HG02642 (cell line): Measurements from ENCODE around the gene DHX36.
A peak's percentile ranks its signal among the peaks of the same experiment; 100 is the strongest.

Experiments
- ATAC-seq: cut with Tn5 transposase; IDR thresholded peaks from one replicate; pipeline ENCODE4 v1.9.1; 2021; ENCODE audit warnings: mild to moderate bottlenecking; ENCODE audit not compliant: unreplicated experiment, poor library complexity

DHX36 gene

DNA sequence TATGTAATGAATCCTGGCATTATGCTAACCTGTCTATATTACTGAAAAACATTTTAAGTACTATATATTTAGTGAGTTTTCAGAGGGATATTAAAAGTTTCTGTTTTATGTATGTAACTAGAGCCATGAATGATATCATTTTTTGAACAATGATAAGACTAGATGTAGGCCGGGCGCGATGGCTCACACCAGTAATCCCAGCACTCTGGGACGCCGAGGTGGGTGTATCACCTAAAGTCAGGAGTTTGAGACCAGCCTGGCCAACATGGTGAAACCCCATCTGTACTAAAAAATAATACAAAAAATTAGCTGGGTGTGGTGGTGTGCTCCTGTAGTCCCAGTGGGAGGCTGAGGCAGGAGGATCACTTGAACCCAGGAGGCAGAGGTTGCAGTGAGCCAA lies 34.1 kb downstream of the DHX36 start:
- no peak for ATAC-seq

GRCh38 chr3:154285221-154285620 lies 39.1 kb downstream of the DHX36 start:
- ATAC-seq, result no peak

DNA sequence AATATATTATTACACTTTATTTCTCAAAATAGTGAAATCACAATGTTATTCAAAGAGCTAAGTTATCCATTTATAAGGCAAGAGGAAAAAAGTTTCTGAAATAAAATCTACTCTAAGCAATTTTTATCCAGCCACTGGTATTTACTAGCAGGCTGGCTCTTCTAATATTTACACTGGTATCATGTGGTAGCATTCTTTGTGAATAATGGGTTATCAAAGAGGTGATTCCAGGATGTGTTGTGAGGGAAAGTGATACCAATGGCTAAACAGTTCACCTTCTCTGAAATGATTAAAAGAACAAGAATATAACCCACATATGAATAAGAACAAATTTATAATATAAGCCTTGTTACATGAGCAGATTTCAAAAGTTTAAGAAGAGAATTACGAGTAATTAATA lies 44.1 kb downstream of the DHX36 start:
- no peak for ATAC-seq

- no peak for ATAC-seq
Observed at GRCh38 chr3:154275965-154276364, 48.3 kb downstream of the DHX36 start.

- ATAC-seq, result no peak
Observed at GRCh38 chr3:154275292-154275691, 49.0 kb downstream of the DHX36 start.

DNA sequence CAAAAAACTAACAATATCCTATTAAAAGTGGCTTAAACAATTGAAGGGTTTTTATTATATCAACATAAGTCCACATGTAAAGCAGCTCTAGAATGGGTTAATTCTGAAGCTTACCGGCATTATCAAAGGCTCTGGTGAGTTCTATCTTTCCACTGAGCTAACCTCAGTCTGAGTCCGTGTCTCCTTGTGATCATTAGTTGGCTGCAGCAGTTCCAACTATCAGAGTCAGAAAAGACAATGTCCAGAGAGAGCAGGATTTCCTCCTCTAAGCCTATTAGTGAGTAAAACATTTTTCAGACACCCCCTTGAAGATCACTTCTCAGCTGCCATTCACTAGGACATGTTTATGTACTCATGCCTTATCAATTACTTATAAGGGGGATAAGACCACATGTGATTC lies 49.9 kb downstream of the DHX36 start:
- ATAC-seq, result no peak

GRCh38 chr3:154273381-154273780 lies 50.9 kb downstream of the DHX36 start:
- no peak for ATAC-seq

GRCh38 chr3:154254527-154254926 lies 69.8 kb downstream of the DHX36 start:
- ATAC-seq, result no peak

DNA sequence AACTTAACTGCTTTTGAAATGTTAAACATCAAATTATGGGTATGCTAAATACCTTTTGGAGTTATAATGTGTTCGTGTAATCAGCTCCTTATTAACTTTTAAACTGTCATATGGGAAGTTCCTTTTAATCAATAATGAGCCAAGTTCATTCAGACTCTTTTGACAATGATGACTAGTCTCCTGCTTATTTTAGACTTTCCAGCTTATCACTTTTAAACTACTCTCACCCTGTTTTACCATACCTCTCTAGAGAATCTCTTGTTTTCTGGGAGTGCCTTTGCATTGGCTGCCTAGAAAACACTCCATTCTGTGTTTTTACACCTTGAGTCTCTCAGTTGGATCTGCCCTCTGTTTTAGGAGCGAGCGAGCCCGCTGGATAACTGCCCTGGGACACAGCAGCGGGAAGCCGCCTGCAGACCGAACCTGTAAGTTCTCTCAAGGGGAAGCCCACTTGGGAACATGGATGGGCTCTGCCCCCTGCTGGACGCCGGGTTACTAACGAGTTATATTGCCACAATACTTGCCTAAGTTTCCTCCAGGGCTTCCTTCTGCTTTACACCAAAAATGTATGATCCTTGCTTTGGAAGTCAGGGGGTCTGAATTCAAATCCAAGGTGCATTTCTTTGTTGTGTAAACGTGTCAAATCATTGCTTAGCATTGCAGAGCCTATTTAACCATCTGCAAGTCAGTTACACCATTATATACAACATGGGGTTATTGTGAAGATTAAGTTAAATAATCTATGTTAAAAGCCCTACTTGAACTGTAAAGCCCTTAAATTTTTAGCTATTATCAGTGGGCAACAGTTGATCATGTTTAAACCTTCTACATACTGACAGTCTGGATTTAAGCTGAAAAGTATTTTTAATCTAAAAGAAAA lies 71.3 kb downstream of the DHX36 start:
- peak; percentile 90 for ATAC-seq

GRCh38 chr3:154251610-154252009 lies 72.7 kb downstream of the DHX36 start:
- ATAC-seq, result no peak

GRCh38 chr3:154250291-154250690 lies 74.0 kb downstream of the DHX36 start:
- no peak for ATAC-seq

GRCh38 chr3:154247806-154248415 lies 76.4 kb downstream of the DHX36 start:
- ATAC-seq, result no peak

DNA sequence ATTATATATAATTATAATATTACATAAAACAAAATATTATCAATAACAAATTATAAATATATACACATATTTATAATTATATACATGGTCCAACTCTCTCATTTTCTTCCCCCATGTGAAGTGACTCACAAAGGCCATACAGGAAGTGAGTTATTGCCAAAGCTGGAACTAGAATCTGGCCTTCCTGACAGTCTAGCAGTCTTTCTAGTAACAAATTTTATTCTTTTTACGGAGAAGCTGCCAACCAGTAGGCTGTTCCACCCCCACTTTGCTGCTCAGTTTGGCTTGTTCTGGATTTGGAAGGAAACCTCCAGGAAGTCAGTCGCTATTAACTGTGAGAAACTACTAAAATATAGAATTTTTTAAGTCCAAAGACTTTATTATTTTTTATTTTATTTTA lies 79.6 kb downstream of the DHX36 start:
- no peak for ATAC-seq

DNA sequence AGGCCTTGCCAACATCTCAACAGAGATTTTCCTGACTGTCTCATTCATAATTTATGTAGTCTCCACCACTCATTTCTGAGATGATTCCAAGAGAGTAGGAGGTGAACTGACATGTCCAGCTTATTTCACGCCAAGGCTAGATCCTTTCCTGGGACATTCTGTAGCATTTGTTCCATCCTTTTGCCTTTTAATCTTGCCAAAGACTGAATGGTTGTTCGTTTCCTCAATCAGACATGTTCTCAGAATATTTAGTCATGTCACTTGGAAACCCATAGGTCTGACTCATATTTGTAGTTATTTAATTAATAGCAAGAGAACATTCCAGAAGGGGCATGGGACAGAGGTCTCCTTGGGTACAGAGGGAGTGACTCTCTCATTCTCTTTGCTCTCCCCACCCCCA lies 80.9 kb downstream of the DHX36 start:
- ATAC-seq, result no peak

- ATAC-seq, result no peak
Observed at GRCh38 chr3:154242766-154243165, 81.5 kb downstream of the DHX36 start.

- no peak for ATAC-seq
Observed at GRCh38 chr3:154241496-154241895, 82.8 kb downstream of the DHX36 start.

- ATAC-seq, result no peak
Observed at GRCh38 chr3:154240235-154240634, 84.1 kb downstream of the DHX36 start.

GRCh38 chr3:154236331-154236730 lies 88.0 kb downstream of the DHX36 start:
- no peak for ATAC-seq

DNA sequence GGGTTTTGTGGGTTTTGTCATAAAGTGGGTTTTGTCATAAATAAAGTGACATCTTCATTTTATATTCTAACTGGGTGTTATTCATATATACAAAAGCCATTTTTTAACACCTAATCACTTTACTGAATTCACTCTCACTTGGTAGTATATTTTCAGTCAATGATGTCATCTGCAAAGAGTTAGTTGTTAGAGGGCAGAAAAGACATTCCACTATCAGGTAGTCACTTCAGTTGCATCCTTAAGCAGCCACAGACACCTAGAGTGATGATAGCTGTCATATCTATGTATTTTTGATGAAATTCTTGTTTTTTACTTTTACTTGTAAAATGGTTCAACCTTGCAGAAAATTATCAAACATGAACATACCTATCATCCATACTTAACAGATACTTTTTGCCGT lies 89.0 kb downstream of the DHX36 start:
- no peak for ATAC-seq

DNA sequence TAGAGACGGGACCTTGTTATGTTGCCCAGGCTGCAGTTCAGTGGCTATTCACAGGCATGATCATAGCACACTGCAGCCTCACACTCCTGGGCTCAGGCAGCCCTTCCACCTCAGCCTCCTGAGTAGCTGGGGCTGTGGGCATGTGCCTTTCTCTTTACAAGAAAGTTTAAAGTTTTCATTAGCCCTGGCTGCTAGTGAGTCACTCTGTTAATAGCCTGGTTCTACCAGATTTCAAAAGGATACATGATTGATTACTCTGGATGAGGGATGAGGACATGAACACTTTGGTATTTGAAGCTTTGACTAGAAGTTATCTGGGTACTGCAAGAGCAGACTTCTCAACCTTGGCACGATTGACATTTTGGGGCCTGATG lies 95.1 kb downstream of the DHX36 start:
- no peak for ATAC-seq

- no peak for ATAC-seq
Observed at GRCh38 chr3:154228561-154229216, 95.6 kb downstream of the DHX36 start.
